Activated naive CD4-positive, alpha-beta T cell treated with anti-CD3 and anti-CD28 coated beads, Interleukin-2, amount 10 ng/mL, durations not matched to agents 7 days and 5 days (primary cell): ENCODE results near the gene UCP2.

Source experiments
- CTCF ChIA-PET: fragments of 350-600 bp; sonication (Branson Sonifier 250); formaldehyde crosslinking; loops from one replicate; lab custom pipeline; 2021; ENCODE audit warnings: antibody characterized with exemption; lab: Charles Lee
- DNase-seq: peaks from one replicate; pipeline ENCODE4 v3.0.0-alpha.2; 2020
- H3K27ac Mint-ChIP-seq: one replicate; pipeline ENCODE4 v1.8.0; 2021; ENCODE audit warnings: mild to moderate bottlenecking, moderate library complexity, mixed read lengths
- H3K27me3 Mint-ChIP-seq: one replicate; pipeline ENCODE4 v1.8.0; 2021; ENCODE audit warnings: mild to moderate bottlenecking, mixed read lengths
- H3K36me3 Mint-ChIP-seq: one replicate; pipeline ENCODE4 v1.8.0; 2021; ENCODE audit warnings: mixed read lengths
- H3K4me1 Mint-ChIP-seq: one replicate; pipeline ENCODE4 v1.8.0; 2021; ENCODE audit warnings: mixed read lengths
- H3K4me3 Mint-ChIP-seq: one replicate; pipeline ENCODE4 v1.8.0; 2021; ENCODE audit warnings: mild to moderate bottlenecking, moderate library complexity, mixed read lengths
- H3K9me3 Mint-ChIP-seq: one replicate; pipeline ENCODE4 v1.8.0; 2021; ENCODE audit warnings: mixed read lengths

UCP2 gene

DNA sequence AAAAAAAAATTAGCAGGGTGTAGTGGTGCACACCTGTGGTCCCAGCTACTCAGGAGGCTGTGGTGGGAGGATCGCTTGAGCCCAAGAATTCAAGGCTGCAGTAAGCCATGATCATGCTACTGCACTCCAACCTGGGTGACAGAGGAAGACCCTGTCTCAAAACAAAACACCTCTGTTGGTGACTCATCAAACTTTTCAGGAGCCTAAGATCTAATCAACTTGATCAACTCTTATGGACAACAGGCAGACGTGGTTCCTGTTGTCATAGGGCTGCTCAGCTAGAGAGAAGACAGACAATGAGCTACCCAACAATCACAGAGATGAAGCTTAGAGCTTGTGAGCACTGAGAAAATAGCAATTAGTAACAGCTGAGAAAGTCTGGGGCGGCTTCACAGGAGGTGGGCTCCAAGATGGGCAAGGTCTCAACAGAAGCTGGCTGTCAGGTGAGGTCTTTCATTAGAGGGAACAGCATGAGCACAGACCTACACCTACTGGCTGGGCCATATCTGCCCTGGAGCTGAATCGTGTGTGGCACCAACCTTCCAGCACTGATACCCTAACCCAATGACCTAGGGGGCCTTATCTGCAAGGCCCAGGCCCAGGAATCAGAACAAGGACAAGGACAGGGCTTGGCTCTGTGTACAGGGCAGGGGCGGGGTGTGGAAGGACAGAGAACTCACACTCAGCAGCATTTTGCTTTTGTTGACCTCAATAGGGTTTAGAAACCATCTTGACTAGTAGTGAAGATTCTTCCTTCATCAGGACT lies 33.5 kb upstream of the UCP2 start:
- Mint-ChIP-seq H3K4me3 (no peak overlapping the region), H3K27ac (peak overlapping the region; percentile 39), H3K4me1 (peaks cover 43% of the 10 kb centered on the region), H3K9me3 (no peaks in the 10 kb centered on the region), H3K36me3 (peaks cover 36% of the 10 kb centered on the region), H3K27me3 (no peaks in the 10 kb centered on the region)
- CTCF ChIA-PET = no interaction called here
- DNase-seq = no peak

GRCh38 chr11:74014880-74015279 lies 32.2 kb upstream of the UCP2 start:
- no peak for DNase-seq
- Mint-ChIP-seq H3K9me3 (no peaks in the 10 kb centered on the region), H3K27me3 (no peaks in the 10 kb centered on the region), H3K4me3 (no peak overlapping the region), H3K27ac (peak overlapping the region; percentile 30), H3K36me3 (peaks cover 43% of the 10 kb centered on the region), H3K4me1 (peaks cover 55% of the 10 kb centered on the region)
- CTCF ChIA-PET = interaction anchor here (1.7 kb wide), 1 partner anchor 10 kb away, joined by 4 read pairs; no protein-coding TSS in a partner anchor

DNA sequence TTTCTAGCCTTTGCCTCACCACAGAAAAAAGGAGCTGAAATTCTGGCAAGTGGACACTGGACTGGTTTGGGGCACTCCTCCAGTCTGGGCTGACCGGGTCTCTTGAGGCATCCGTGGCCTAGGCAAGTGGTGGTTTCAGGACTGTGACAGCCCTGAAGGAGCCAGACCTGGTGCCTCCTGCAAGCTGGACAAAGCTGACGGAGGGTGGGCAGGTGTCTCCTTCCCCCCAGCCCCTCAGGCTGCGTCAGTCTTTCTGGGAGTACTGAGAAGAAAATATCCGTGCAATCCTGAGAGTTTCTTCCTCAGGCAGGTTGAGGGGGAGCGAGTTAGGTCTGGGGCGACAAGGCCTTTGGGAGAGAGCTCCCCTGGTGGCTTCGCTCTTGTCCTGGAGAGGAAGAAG lies 30.5 kb upstream of the UCP2 start:
- Mint-ChIP-seq H3K4me1 (peaks cover 65% of the 10 kb centered on the region), H3K4me3 (no peak overlapping the region)

DNA sequence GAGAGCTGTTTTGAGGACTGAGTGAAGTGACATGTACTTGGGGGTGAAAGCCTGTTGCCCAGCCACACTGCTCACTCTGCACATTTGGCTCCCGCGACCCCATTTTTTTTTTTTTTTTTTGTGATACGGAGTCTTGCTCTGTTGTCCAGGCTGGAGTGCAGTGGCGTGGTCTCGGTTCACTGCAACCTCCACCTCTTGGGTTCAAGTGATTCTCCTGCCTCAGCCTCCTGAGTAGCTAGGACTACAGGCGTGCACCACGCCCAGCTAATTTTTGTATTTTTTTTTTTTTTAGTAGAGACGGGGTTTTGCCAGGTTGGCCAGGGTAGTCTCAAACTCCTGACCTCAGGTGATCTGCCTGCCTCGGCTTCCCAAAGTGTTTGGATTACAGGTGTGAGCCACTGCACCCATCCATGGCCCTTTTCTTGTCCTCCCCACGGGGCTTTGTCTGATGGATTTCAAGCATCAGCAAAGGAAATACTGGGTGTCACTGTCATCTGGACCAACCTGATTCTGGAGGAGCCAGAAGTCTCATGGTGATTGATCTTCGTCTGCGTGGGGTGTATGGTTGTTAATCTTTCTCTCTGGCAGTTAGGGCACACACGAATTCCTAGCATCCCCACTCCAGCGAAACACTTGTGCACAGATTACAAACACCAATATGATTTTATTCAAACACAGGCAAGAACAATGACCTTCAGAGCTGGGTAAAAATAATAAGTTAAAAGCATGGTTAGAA lies 29.6 kb upstream of the UCP2 start:
- Mint-ChIP-seq H3K36me3 (peaks cover 35% of the 10 kb centered on the region), H3K27me3 (no peaks in the 10 kb centered on the region), H3K4me1 (peaks cover 69% of the 10 kb centered on the region), H3K27ac (peak overlapping the region; percentile 69), H3K4me3 (no peak overlapping the region), H3K9me3 (no peaks in the 10 kb centered on the region)
- CTCF ChIA-PET = interaction anchor here (1.5 to 1.7 kb wide), 2 partner anchors 11 to 16 kb away, joined by 4 to 5 read pairs; no protein-coding TSS in a partner anchor
- no peak for DNase-seq

More for the DNA sequence above, 30.5 kb upstream of the UCP2 start:
- CTCF ChIA-PET = interaction anchor here (0.5 to 1.4 kb wide), 5 partner anchors 15 to 90 kb away, joined by 3 to 5 read pairs (median 3); no protein-coding TSS in a partner anchor
- Mint-ChIP-seq H3K36me3 (peaks cover 43% of the 10 kb centered on the region), H3K27me3 (no peaks in the 10 kb centered on the region), H3K27ac (no peak overlapping the region), H3K9me3 (no peaks in the 10 kb centered on the region)
- no peak for DNase-seq

DNA sequence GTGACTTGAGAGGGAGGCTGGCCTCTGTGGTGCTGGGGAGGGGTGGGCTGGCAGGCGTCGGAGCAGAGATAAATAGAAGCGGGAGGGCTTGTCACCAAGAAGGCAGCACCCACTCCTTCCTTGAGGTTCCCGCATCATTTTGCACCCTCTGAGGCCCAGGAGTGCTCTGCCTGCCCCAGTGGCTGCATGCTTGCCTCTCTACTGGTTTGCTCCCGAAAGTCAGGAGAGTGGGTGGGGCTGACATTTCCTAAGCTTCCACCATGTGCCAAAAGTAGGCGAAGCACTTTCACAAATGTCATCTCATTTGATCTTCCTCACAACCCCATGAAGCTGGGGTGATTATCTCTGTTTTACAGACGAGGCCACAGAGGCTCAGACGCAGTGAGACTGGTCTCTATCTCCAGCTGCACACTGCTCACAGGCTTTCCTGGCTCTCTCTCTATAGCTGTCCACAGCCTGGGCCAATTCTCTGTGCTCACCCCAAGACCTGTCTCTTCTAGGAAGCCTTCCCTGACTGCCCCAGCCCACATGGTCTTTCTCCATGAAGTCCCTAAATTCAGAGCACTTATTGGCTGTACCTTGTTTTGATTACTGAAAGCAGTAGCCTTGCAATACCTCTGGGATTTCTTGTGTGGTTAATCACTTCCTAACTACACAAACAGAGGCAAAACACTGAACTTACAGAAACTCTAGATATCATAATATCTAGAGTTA lies 28.9 kb upstream of the UCP2 start:
- H3K27me3 Mint-ChIP-seq = no peaks in the 10 kb centered on the region
- H3K9me3 Mint-ChIP-seq = no peaks in the 10 kb centered on the region
- H3K27ac Mint-ChIP-seq = peak overlapping the region; percentile 69
- H3K36me3 Mint-ChIP-seq = peaks cover 30% of the 10 kb centered on the region
- no peak overlapping the region for H3K4me3 Mint-ChIP-seq
- H3K4me1 Mint-ChIP-seq = peaks cover 72% of the 10 kb centered on the region
- CTCF ChIA-PET = interaction anchor here (1.5 to 1.7 kb wide), 2 partner anchors 11 to 16 kb away, joined by 4 to 5 read pairs; no protein-coding TSS in a partner anchor
- peak; percentile 50 for DNase-seq

DNA sequence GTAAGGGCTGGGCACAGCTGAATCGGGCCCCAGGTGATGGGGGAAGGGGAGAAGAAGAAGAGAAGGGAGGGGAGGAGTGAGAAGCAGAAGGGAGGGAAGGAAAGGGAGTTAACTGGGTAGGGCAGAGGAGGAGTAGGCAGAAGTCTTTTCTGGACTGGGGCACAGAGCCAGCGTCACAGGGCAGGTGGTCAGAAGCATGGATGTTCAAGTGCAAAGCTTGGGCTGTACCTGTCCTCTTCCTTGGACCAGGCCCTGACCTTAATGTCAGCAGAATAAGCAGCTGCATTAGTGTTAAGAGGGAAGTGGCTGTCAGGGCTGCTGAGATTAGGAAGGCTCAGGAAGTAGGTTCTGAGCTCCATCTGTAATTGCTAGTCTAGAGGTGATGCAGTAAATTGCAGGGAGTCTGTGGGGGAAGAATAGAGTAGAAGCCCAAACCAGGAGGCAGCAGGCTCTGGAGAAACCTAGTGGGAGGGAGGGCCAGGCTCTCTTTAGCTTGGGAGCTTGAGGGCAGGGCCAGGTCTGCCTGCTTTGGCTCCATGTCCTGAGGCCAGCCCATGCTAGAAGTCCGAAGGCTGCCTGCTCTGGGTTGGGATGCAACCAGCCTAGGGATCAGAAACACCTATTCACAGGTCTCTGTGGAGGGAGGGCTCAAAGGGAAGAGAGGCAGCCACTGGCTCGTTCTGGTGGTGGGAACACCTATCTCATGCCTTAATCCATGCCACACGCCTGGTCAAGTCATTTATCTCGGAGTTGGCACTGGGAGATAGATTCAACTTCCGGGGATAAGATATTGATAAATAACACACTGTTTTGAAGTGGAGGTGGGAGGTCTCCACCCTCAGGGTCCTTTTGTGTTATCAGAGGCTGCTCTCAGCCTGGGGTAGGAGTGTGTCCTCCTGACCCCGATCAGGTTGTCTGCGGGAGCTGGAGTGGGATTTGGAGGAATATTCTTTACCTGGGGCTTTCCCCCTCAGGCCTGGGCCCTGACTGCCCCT lies 28.0 kb upstream of the UCP2 start:
- H3K36me3 Mint-ChIP-seq = peaks cover 23% of the 10 kb centered on the region
- no peak overlapping the region for H3K4me3 Mint-ChIP-seq
- CTCF ChIA-PET = interaction anchor here (0.5 to 1.7 kb wide), 7 partner anchors 9 to 47 kb away, joined by 3 to 5 read pairs (median 4); no protein-coding TSS in a partner anchor
- peak overlapping the region; percentile 43 for H3K27ac Mint-ChIP-seq
- H3K4me1 Mint-ChIP-seq = peaks cover 78% of the 10 kb centered on the region
- no peaks in the 10 kb centered on the region for H3K9me3 Mint-ChIP-seq
- H3K27me3 Mint-ChIP-seq = no peaks in the 10 kb centered on the region
- DNase-seq = no peak

DNA sequence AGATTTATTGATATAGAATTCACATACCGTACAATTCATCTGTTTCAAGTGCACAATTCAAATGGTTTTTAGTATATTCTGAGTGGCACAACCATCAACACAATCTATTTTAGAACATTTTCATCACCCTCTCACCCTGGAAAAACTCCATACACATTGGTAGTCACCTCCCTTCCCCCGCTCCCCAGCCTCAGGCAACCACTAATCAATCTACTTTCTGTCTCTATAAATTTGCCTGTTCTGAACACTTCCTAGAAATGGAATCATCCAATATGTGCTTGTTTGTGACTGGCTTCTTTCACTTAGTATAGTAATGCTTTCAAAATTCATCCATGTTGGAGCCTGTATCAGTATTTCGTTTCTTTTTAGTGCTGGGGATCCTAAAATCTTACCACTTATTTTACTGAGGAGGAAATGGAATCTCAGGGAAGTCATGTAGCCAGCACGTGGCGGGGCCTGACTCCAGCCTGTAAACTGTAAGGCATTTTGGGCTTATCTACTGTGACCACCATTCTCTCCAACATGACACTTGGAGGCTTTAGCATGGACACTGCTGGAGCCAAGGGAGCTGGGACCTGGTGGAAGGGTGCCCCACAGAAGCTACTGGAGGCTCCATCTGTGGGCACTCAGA lies 27.1 kb upstream of the UCP2 start:
- CTCF ChIA-PET = interaction anchor here (0.5 to 1.3 kb wide), 4 partner anchors 10 to 21 kb away, joined by 3 to 5 read pairs (median 4); no protein-coding TSS in a partner anchor
- no peaks in the 10 kb centered on the region for H3K27me3 Mint-ChIP-seq
- H3K36me3 Mint-ChIP-seq = peaks cover 26% of the 10 kb centered on the region
- no peak overlapping the region for H3K27ac Mint-ChIP-seq
- peaks cover 78% of the 10 kb centered on the region for H3K4me1 Mint-ChIP-seq
- no peak overlapping the region for H3K4me3 Mint-ChIP-seq
- H3K9me3 Mint-ChIP-seq = no peaks in the 10 kb centered on the region
- no peak for DNase-seq

DNA sequence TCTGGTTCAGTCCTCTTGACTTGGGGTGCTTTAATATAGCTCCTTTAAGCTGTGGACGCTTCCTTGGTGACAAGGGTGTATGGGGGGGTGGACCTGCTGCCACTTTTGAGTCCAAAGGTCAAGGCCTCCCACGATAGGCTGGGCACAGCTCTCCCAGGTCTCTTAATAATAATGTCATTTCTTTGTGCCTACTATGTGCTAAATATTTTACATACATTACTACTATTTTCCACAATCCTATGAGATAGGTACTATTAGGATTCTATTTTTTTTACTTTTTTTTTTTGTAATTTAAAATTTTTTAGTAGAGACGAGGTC lies 26.5 kb upstream of the UCP2 start:
- CTCF ChIA-PET = no interaction called here
- H3K4me1 Mint-ChIP-seq = peaks cover 78% of the 10 kb centered on the region

DNA sequence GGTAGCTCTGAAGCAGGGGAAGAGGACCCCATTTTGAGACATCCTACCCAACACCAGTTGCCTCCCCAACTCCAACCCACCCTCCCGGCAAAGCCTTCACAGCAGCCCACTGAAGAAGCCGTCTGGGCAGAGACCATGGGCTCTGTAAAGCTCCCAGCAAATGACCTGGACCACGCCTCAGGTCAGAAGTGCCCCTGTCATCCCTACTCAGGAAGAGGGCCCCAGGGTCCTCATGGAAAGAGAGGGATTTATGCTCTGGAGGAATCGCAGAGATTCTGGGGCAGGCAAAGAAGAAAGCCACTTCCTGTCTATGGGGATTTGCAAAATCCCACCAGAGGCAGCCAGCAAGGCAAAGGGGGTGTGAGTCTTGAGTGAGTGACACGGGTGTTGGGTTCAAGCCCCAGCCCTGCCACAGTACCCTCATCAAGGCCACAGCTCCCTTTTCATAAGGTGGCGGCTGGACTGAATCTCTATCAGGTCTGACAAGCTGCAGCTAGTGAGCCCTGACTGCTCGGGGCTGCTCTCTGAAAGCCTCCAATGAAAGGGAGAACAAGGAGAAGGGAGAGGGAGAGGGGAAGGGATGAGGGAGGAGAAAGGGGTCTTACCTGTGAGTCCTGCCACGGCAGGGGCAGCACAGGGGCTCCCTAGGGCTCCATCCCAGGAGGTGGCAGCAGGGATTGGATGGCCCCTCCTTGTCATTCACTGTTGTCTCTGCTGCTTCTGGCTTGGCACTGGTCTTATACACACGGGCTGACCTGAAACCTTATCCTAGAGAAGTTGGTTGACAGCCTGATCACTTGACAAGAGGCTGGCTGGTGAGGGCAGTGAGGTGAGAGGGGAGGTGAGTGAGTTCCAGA lies 26.0 kb upstream of the UCP2 start, which contains the start of gene UCP3:
UCP3 (minus strand) TSS at position 713 of the 857 bp plus-strand sequence. CDS start 2,043 bp downstream, outside the sequence.
- CTCF ChIA-PET = no interaction called here

More for the DNA sequence above, 26.5 kb upstream of the UCP2 start:
- no peak overlapping the region for H3K27ac Mint-ChIP-seq
- H3K4me3 Mint-ChIP-seq = no peak overlapping the region
- no peaks in the 10 kb centered on the region for H3K27me3 Mint-ChIP-seq
- H3K36me3 Mint-ChIP-seq = peaks cover 27% of the 10 kb centered on the region
- DNase-seq = no peak
- no peaks in the 10 kb centered on the region for H3K9me3 Mint-ChIP-seq

DNA sequence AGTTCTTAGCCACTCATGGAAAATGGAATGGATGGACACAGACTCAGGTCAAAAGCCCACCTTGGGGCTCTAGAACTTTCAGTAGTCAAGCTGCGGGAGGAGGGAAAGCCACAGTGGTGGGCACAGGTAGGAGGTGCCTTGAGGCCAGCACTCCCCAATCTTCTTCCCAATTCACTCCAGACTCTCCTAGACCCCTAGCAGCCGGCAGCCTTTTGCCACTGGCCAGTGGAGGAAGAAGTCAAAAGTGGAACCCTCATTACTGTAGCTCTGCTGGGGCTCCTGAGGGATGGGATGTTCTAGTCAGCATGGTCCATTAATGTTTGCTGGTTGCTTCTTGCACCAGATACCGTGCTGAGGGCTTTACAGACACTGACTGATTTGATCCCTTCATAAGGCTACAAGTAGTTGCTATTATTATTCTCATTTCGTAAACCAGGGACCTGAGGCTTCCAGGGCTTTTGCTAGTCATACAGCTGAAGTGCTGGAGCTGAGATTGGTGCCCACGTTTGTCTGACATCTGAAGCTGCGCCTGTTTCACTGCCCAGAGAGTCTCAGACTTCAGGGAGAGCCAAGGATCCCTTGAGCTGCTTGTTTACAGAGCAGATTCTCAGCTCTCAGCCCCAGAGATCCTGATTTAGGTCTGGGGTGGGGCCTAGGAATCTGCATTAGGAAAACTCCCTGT lies 25.2 kb upstream of the UCP2 start:
- H3K27ac Mint-ChIP-seq = no peak overlapping the region
- no peaks in the 10 kb centered on the region for H3K9me3 Mint-ChIP-seq
- peaks cover 85% of the 10 kb centered on the region for H3K4me1 Mint-ChIP-seq
- H3K36me3 Mint-ChIP-seq = peaks cover 34% of the 10 kb centered on the region
- no peak overlapping the region for H3K4me3 Mint-ChIP-seq
- no peaks in the 10 kb centered on the region for H3K27me3 Mint-ChIP-seq
- no peak for DNase-seq
- CTCF ChIA-PET = no interaction called here

More for the DNA sequence above, 26.0 kb upstream of the UCP2 start, which contains the start of gene UCP3:
- H3K9me3 Mint-ChIP-seq = no peaks in the 10 kb centered on the region
- H3K4me3 Mint-ChIP-seq = no peak within 1 kb of the TSS
- peaks cover 80% of the 10 kb centered on the region for H3K4me1 Mint-ChIP-seq
- peaks cover 28% of the 10 kb centered on the region for H3K36me3 Mint-ChIP-seq
- H3K27ac Mint-ChIP-seq = no peak within 1 kb of the TSS
- DNase-seq = no peak
- H3K27me3 Mint-ChIP-seq = no peaks in the 10 kb centered on the region

DNA sequence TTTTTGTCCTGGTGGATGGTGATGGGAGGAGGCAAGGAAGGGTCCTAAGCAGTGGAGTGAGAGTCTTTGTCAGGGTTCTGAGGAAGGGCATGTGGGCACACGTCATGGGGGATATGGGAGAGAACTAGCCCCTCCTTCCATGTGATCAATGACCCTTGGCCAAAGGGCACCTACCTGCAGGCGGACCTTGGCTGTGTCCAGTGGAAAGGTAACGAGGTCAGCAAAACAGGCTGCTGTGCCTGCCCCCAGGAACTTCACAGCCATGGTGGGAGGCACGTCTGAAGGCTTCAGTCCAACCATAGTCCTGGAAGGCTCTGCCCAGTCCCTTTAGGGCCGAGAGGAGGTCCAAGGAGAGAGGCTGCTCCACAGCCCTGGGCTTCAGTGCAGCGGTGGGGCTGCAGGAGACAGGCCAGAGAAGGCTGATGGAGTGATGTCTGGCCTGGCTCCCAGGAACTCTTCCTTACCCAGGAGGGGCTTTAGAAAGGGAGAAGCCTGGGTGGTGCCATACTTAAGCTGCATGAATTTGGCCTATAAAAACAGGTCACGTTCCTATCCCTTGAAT lies 24.2 kb upstream of the UCP2 start:
- no peak overlapping the region for H3K27ac Mint-ChIP-seq
- H3K4me1 Mint-ChIP-seq = peaks cover 76% of the 10 kb centered on the region
- CTCF ChIA-PET = no interaction called here
- no peak overlapping the region for H3K4me3 Mint-ChIP-seq
- peaks cover 32% of the 10 kb centered on the region for H3K36me3 Mint-ChIP-seq
- no peak for DNase-seq
- no peaks in the 10 kb centered on the region for H3K9me3 Mint-ChIP-seq
- no peaks in the 10 kb centered on the region for H3K27me3 Mint-ChIP-seq
